ENCODE results near the gene TMA7.

DNA sequence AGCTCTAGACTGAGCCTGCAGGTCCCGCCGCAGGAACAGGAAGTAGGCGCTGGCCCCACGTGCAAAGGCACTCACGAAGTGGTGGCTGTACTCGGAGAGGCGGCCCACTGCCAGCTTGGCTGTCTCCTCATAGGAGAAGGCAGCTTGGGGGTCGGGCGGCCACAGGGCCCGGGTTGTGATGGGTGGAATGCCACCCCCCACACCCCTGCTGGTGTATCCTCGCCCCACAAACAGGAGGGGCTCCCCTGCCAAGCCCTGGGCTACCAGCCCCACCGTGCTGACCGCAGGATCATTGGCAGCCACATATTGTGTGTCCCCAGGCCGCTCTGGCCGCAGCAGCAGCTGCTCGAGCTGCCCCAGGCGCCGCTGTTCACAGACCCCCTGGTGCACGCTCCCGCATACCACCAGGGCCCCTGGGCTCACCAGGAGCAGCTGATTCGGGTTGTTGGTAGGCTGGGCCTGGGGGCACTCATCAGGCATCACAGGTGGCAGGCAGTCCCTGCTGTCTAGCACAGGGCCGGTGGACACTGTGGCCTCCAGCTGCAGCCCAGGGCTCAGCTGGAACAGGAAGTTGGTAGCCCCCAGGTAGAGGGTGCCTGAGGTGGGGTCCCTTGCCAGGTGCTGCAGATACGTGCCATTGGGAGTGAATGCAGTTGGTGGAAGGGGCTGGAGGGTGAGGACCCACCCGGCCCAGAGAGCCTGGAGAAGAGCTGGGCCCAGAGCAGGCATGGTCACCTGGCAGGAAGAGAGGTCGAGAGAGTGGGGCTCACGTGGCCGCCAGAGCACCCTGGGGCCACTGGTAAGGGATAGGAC lies 16.0 kb upstream of the TMA7 start:
- TF ChIP-seq, protein P1, sequence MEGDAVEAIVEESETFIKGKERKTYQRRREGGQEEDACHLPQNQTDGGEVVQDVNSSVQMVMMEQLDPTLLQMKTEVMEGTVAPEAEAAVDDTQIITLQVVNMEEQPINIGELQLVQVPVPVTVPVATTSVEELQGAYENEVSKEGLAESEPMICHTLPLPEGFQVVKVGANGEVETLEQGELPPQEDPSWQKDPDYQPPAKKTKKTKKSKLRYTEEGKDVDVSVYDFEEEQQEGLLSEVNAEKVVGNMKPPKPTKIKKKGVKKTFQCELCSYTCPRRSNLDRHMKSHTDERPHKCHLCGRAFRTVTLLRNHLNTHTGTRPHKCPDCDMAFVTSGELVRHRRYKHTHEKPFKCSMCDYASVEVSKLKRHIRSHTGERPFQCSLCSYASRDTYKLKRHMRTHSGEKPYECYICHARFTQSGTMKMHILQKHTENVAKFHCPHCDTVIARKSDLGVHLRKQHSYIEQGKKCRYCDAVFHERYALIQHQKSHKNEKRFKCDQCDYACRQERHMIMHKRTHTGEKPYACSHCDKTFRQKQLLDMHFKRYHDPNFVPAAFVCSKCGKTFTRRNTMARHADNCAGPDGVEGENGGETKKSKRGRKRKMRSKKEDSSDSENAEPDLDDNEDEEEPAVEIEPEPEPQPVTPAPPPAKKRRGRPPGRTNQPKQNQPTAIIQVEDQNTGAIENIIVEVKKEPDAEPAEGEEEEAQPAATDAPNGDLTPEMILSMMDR (IDR thresholded peaks at IDR 0.05): no peak
- no peak for TF ChIP-seq ZFX (IDR thresholded peaks at IDR 0.05; ENCODE audit: borderline replicate concordance)
